K562 (cell line): ENCODE data around the gene ABHD5. TPM values are rescaled to one million over a fixed set of nuclear protein-coding genes. Genes with fewer than 3 reads are reported as not detected.

ENCODE experiments used
- ADNP ChIP-seq: fragments of 200-800 bp; sonication (Bioruptor generic); IDR thresholded peaks from 2 replicates; pipeline ENCODE4 v1.6.1; 2016; ENCODE audit warnings: missing genetic modification characterization, missing compliant biosample characterization
- ARID3B ChIP-seq: fragments of 250-450 bp; sonication (Bioruptor Pico); IDR thresholded peaks from 2 replicates; pipeline ENCODE4 v1.4.0; 2020; ENCODE audit warnings: borderline replicate concordance
- BMI1 ChIP-seq: fragments of 150-350 bp; IDR thresholded peaks from 2 replicates; pipeline ENCODE4 v1.6.1; 2014; ENCODE audit warnings: low read length
- GMEB1 ChIP-seq: fragments of 250-450 bp; sonication (Bioruptor Pico); IDR thresholded peaks from 2 replicates; pipeline ENCODE4 v1.4.0; 2020; ENCODE audit warnings: mild to moderate bottlenecking
- MAZ ChIP-seq, 2 experiments: fragments of 450-650 bp in 1 of 2; sonication (generic) in 1 of 2; formaldehyde crosslinking; IDR thresholded peaks in 1 of 2; conservative IDR thresholded peaks in 1 of 2; 2 replicates each; pipeline versions ENCODE4 v1.4.0 to v1.5.0; 2020; ENCODE audit warnings: mild to moderate bottlenecking in 1 of 2, missing genetic modification reagents in 1 of 2
- MTA2 ChIP-seq: fragments of 450-650 bp; IDR thresholded peaks from 2 replicates; pipeline ENCODE4 v1.6.1; 2016; ENCODE audit warnings: low read depth
- NR2C2 ChIP-seq, 2 experiments: fragments of 200-800 bp in 1 of 2; sonication (Bioruptor generic) in 1 of 2; sonication (generic) in 1 of 2; formaldehyde crosslinking in 1 of 2; IDR thresholded peaks; 2 replicates each; pipeline versions ENCODE4 v1.6.1 to v1.8.0; 2016 to 2022; ENCODE audit warnings: mild to moderate bottlenecking in 1 of 2, missing compliant biosample characterization in 1 of 2, missing genetic modification characterization in 1 of 2, missing genetic modification reagents in 1 of 2
- PML ChIP-seq: IDR thresholded peaks from 2 replicates; pipeline ENCODE4 v1.6.1; 2012; ENCODE audit warnings: low read length, inconsistent platforms
- POLR2G ChIP-seq: fragments of 200-400 bp; formaldehyde crosslinking; IDR thresholded peaks from 2 replicates; pipeline ENCODE4 v1.6.1; 2017; ENCODE audit warnings: low read depth, mild to moderate bottlenecking, antibody characterized with exemption, low read length, moderate library complexity
- RREB1 ChIP-seq: fragments of 250-450 bp; sonication (Bioruptor Pico); IDR thresholded peaks from 2 replicates; pipeline ENCODE4 v1.4.0; 2020
- SMAD3 ChIP-seq: fragments of 450-650 bp; formaldehyde crosslinking; conservative IDR thresholded peaks from 2 replicates; pipeline ENCODE4 v1.4.0; 2020; ENCODE audit warnings: mild to moderate bottlenecking
- SMAD4 ChIP-seq: fragments of 250-450 bp; sonication (Bioruptor Pico); conservative IDR thresholded peaks from 2 replicates; pipeline ENCODE4 v1.8.0; 2021; ENCODE audit warnings: inconsistent platforms, mild to moderate bottlenecking, moderate library complexity
- TSHZ1 ChIP-seq: fragments of 250-450 bp; sonication (Bioruptor Pico); IDR thresholded peaks from 2 replicates; pipeline ENCODE4 v1.4.0; 2020; ENCODE audit warnings: mild to moderate bottlenecking, moderate library complexity
- polyA plus RNA-seq, 8 experiments: library from polyadenylated mRNA; depleted of rRNA in 4 of 8; stranded (reverse) in 5 of 8; unstranded in 3 of 8; fragments of >200 nt; fragmentation: Nextera tagmentation in 2 of 8; fragmentation: Illumina TruSeq in 1 of 8; extraction: Ambion mirVana in 2 of 8; extraction: Trizol in 1 of 8; gene quantifications; 2 replicates each; pipeline versions ENCODE4 v1.2.1 to v1.2.3, GENCODE V29; 2011 to 2014; ENCODE audit warnings: inconsistent platforms in 1 of 8, missing spikeins in 1 of 8
- total RNA-seq, 7 experiments: library from RNA; depleted of rRNA in 6 of 7; stranded (reverse); fragments of >200 nt in 6 of 7; fragmentation: Illumina TruSeq in 2 of 7; extraction: Trizol in 2 of 7; gene quantifications; 2 replicates each; pipeline versions ENCODE4 v1.2.1 to v1.2.3, GENCODE V29; 2011 to 2021; ENCODE audit warnings: low replicate concordance in 1 of 7

ABHD5 gene
- total and polyA plus RNA-seq, 9 of the 15 experiments (the other 6 are each of a cell fraction or from before 2014, with no cell fraction given), result 27.8 to 61.7 (median 39.9) TPM

- TF ChIP-seq SMAD4 (CRISPR knock-in tag) (no peak; the same call in none of the 2 replicates), ARID3B (CRISPR knock-in tag) (no peak), MAZ (CRISPR knock-in tag; conservative IDR thresholded peaks at IDR 0.05 in 1 of 2, IDR thresholded peaks at IDR 0.05 in 1 of 2) (peak in 1 of 2 experiments; percentile 46; a peak in 1 of 4 replicates), NR2C2 (CRISPR knock-in tag; IDR thresholded peaks at IDR 0.05) (no peak), NR2C2 (tag; IDR thresholded peaks at IDR 0.05) (peak; percentile 46; the same call in 1 of the 2 replicates), BMI1 (no peak), POLR2G (no peak), RREB1 (CRISPR knock-in tag) (peak; percentile 93; the same call in 1 of the 2 replicates), GMEB1 (CRISPR knock-in tag) (no peak), SMAD3 (CRISPR knock-in tag) (0 out of 2 replicates have a peak, but pooled peaks have one; percentile 41), PML (peak; percentile 95), TSHZ1 (CRISPR knock-in tag) (peak; percentile 4; the same call in 1 of the 2 replicates), ADNP (tag) (no peak), MTA2 (peak; percentile 94)
Measured at GRCh38 chr3:43686700-43687498, 3.8 kb upstream of the ABHD5 start (continued).
